K562 (cell line): ENCODE data around the gene NARF. TPM values are rescaled to one million over a fixed set of nuclear protein-coding genes. Genes with fewer than 3 reads are reported as not detected.

Source experiments
- AFF4 ChIP-seq: sonication (generic); formaldehyde crosslinking; IDR thresholded peaks from 2 replicates; pipeline ENCODE4 v1.8.0; 2023; ENCODE audit warnings: mild to moderate bottlenecking, missing genetic modification reagents
- ARNT ChIP-seq, 2 experiments: fragments of 450-650 bp; IDR thresholded peaks; 2 replicates each; pipeline ENCODE4 v1.6.1; 2016; ENCODE audit warnings: mild to moderate bottlenecking in 1 of 2
- ATF1 ChIP-seq, 2 experiments: fragments of 450-650 bp in 1 of 2; IDR thresholded peaks; 2 replicates each; pipeline ENCODE4 v1.6.1; 2016; ENCODE audit warnings: missing compliant biosample characterization in 1 of 2, missing genetic modification characterization in 1 of 2
- ATF7 ChIP-seq: fragments of 450-650 bp; IDR thresholded peaks from 2 replicates; pipeline ENCODE4 v1.7.1; 2014; ENCODE audit warnings: mild to moderate bottlenecking, moderate library complexity
- HMGXB4 ChIP-seq: sonication (generic); formaldehyde crosslinking; IDR thresholded peaks from 2 replicates; pipeline ENCODE4 v1.8.1; 2023; ENCODE audit warnings: mild to moderate bottlenecking, missing genetic modification reagents
- HNRNPLL ChIP-seq: fragments of 200-400 bp; formaldehyde crosslinking; IDR thresholded peaks from 2 replicates; pipeline ENCODE4 v1.6.1; 2017; ENCODE audit warnings: low read length, low read depth, mild to moderate bottlenecking; ENCODE audit not compliant: poor library complexity, severe bottlenecking
- MAFF ChIP-seq: IDR thresholded peaks from 2 replicates; pipeline ENCODE4 v1.6.1; 2012; ENCODE audit warnings: low read length, improper control_type of control experiment
- MLLT1 ChIP-seq, 2 experiments: fragments of 450-650 bp; IDR thresholded peaks; 2 replicates each; pipeline ENCODE4 v1.6.1; 2016
- PRDM10 ChIP-seq: fragments of 450-650 bp; IDR thresholded peaks from 2 replicates; pipeline ENCODE4 v1.6.1; 2018; ENCODE audit not compliant: partially characterized antibody
- ZNF282 ChIP-seq: sonication (generic); formaldehyde crosslinking; IDR thresholded peaks from 2 replicates; pipeline ENCODE4 v1.8.1; 2023; ENCODE audit warnings: missing genetic modification reagents
- ZNF518B ChIP-seq: fragments of 250-450 bp; sonication (Bioruptor Pico); IDR thresholded peaks from 2 replicates; pipeline ENCODE4 v1.5.0; 2021; ENCODE audit warnings: mild to moderate bottlenecking, moderate library complexity
- polyA plus RNA-seq, 8 experiments: library from polyadenylated mRNA; depleted of rRNA in 4 of 8; stranded (reverse) in 5 of 8; unstranded in 3 of 8; fragments of >200 nt; fragmentation: Nextera tagmentation in 2 of 8; fragmentation: Illumina TruSeq in 1 of 8; extraction: Ambion mirVana in 2 of 8; extraction: Trizol in 1 of 8; gene quantifications; 2 replicates each; pipeline versions ENCODE4 v1.2.1 to v1.2.3, GENCODE V29; 2011 to 2014; ENCODE audit warnings: inconsistent platforms in 1 of 8, missing spikeins in 1 of 8
- total RNA-seq, 7 experiments: library from RNA; depleted of rRNA in 6 of 7; stranded (reverse); fragments of >200 nt in 6 of 7; fragmentation: Illumina TruSeq in 2 of 7; extraction: Trizol in 2 of 7; gene quantifications; 2 replicates each; pipeline versions ENCODE4 v1.2.1 to v1.2.3, GENCODE V29; 2011 to 2021; ENCODE audit warnings: low replicate concordance in 1 of 7

NARF gene
- total and polyA plus RNA-seq, 9 of the 15 experiments (the other 6 are each of a cell fraction or from before 2014, with no cell fraction given): 60.4 to 423 (median 132) TPM

GRCh38 chr17:82494236-82495055, 35.9 kb downstream of the NARF start (continued):
- no peak for TF ChIP-seq MAFF
- peak; percentile 51 for TF ChIP-seq HNRNPLL
- TF ChIP-seq ZNF518B: no peak
- TF ChIP-seq ATF1 (CRISPR knock-in tag; IDR thresholded peaks at IDR 0.05): no peak
- TF ChIP-seq ATF1 (tag; IDR thresholded peaks at IDR 0.05): peak; percentile 78
- TF ChIP-seq ZNF282 (CRISPR knock-in tag): no peak
- TF ChIP-seq PRDM10: peak; percentile 26
- peak; percentile 84 for TF ChIP-seq ARNT (IDR thresholded peaks at IDR 0.05)
- TF ChIP-seq HMGXB4 (CRISPR knock-in tag): peak; percentile 99
- TF ChIP-seq ATF7: peak; percentile 88
- peak in 1 of 2 experiments; percentile 73; a peak in 1 of 4 replicates for TF ChIP-seq MLLT1 (IDR thresholded peaks at IDR 0.05)
- TF ChIP-seq AFF4 (CRISPR knock-in tag): peak; percentile 61; the same call in 1 of the 2 replicates
